ENCODE results near the gene MATN3. TPM values are rescaled to one million over a fixed set of nuclear protein-coding genes. Genes with fewer than 3 reads are reported as not detected.
A peak's percentile ranks its signal among the peaks of the same experiment; 100 is the strongest.

Gene MATN3
- total and polyA plus RNA-seq, 2 of the 13 experiments (the other 11 are each of a cell fraction or from before 2014, with no cell fraction given) = 36.1 to 208 TPM

DNA sequence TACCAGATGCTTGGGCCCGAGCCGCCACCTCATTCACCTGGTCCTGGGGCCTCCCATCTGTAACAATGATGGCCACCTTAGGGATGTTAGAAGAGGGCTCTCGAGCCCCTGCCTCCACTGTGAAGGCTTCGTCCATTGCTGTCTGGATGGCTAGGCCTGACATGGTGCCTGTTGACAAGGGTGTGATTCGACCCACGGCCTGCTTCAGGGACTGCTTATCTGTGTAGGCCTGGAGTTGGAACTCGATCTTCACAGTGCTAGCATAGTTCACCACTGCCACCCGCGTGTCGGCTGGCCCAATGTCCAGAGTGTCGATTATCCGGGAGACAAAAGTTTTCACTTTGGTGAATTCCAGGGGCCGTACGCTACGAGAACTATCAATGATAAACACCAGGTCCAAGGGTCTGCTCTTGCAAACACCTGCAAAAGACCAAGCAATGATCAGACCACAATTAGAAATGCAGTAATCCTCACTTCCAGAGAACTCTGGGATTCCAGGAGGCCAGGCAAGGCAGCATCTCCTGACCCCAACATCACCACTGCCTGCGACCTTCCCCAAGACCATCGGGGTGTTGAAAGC is 6.5 kb downstream of the MATN3 start (continued):
- no peak for TF ChIP-seq BATF2 (CRISPR knock-in tag; IDR thresholded peaks at IDR 0.05)
- TF ChIP-seq FOXC1 (CRISPR knock-in tag; IDR thresholded peaks at IDR 0.05; ENCODE audit: borderline replicate concordance) = no peak
- TF ChIP-seq EEA1 (CRISPR knock-in tag; IDR thresholded peaks at IDR 0.05; ENCODE audit: borderline replicate concordance) = no peak

DNA sequence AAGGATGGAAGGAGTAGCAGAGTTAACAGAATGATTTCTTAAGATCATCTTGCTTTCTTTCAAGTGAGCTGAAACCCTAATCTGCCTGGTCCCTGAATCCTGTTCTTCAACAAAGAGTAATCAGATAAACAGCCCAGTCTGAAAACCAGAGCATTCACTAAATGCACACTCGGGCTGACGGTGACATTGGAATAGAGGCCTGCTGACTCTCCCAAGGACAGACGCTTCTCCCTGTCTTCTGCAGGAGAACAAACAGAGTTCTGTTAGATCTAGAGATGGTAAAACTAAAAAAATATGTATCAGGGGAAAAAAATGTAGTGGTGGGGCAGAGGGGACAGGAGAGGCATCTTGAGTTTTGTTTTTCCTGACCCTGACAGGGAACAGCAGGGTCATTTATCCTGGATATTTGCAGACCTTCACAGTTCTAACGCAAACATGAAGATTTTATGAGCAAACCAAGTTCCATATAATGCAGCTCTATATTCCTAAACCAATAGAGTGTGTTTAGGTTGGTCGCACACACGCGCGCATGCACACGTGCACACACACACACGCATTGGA is 7.3 kb downstream of the MATN3 start:
- H3K27me3 ChIP-seq (ENCODE audit: control insufficient read depth in 1 of 2, insufficient read depth in 2 of 2, low read length in 2 of 2) = no peaks in the 10 kb centered on the region; a peak in 1 of 5 replicates
- FAIRE-seq = peak; percentile 62
- 48% methylated on average over 10 of the region's 10 CpGs for WGBS (ENCODE audit: low lambda C conversion rate)
- H2AFZ ChIP-seq (ENCODE audit: low read length) = no peak overlapping the region
- ChIA-PET CTCF (ENCODE audit: low intra/inter-chr PET ratio, low total read pairs) (interaction anchor here (1.2 kb wide), 1 partner anchor 12 kb away, joined by 3 read pairs; no protein-coding TSS in a partner anchor), POLR2A (interaction anchor here (0.6 to 4.7 kb wide), 6 partner anchors 10 to 182 kb away, joined by 3 to 23 read pairs (median 3); partner anchors contain the start of genes LAPTM4A and WDR35)
- H3K4me2 ChIP-seq (ENCODE audit: low read depth, low read length) = peak overlapping the region; percentile 40
- H3K27ac ChIP-seq (ENCODE audit: extremely low read length, insufficient read depth, low read length) = peak overlapping the region; percentile 59
- peaks cover 16 to 32% of the 10 kb centered on the region in 2 experiments for H3K36me3 ChIP-seq (replicated peaks in 1 of 2; ENCODE audit: control insufficient read depth in 1 of 2, insufficient read depth in 2 of 2, low read length in 2 of 2)
- DNase-seq (ENCODE audit: low spot score) = peak; percentile 92
- no TSS peak for BruUV-seq (replicated peaks)
- H3K9me3 ChIP-seq (ENCODE audit: low read length) = no peaks in the 10 kb centered on the region
- peak overlapping the region; percentile 23 for H3K9ac ChIP-seq (ENCODE audit: insufficient read depth, low read depth, low read length)
- in situ Hi-C loops (cut with HindIII; ENCODE audit: extremely low pct_ligation_motif_present, low pct_unique_long_range_greater_than_20kb) = no loop called here
- peaks cover 74% of the 10 kb centered on the region for H3K4me1 ChIP-seq (ENCODE audit: insufficient read depth, low read length)
- H3K4me3 ChIP-seq (replicated peaks in 1 of 3; ENCODE audit: insufficient read depth in 1 of 3, low read depth in 2 of 3, low read length in 3 of 3) = peak overlapping the region in 1 of 3 experiments; percentile 9; a peak in 1 of 6 replicates
- H4K20me1 ChIP-seq (ENCODE audit: insufficient read depth, low read length) = no peaks in the 10 kb centered on the region
- intact Hi-C loops (cut with micrococcal nuclease; ENCODE audit: unreplicated experiment) = no loop called here
- peaks cover 7% of the 10 kb centered on the region for H3K79me2 ChIP-seq (ENCODE audit: insufficient read depth, low read length)
- peak; percentile 85 for ATAC-seq
- TF ChIP-seq ELK4 (CRISPR knock-in tag; IDR thresholded peaks at IDR 0.05; ENCODE audit: borderline replicate concordance) = no peak
- TF ChIP-seq SP1 (IDR thresholded peaks at IDR 0.05) = no peak
- TF ChIP-seq SP1 (CRISPR knock-in tag; IDR thresholded peaks at IDR 0.05) = no peak
- TF ChIP-seq FOSL1 (CRISPR knock-in tag; IDR thresholded peaks at IDR 0.05; ENCODE audit: borderline replicate concordance) = no peak
- TF ChIP-seq, protein P1, sequence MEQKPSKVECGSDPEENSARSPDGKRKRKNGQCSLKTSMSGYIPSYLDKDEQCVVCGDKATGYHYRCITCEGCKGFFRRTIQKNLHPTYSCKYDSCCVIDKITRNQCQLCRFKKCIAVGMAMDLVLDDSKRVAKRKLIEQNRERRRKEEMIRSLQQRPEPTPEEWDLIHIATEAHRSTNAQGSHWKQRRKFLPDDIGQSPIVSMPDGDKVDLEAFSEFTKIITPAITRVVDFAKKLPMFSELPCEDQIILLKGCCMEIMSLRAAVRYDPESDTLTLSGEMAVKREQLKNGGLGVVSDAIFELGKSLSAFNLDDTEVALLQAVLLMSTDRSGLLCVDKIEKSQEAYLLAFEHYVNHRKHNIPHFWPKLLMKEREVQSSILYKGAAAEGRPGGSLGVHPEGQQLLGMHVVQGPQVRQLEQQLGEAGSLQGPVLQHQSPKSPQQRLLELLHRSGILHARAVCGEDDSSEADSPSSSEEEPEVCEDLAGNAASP (CRISPR knock-in tag; IDR thresholded peaks at IDR 0.05; ENCODE audit: borderline replicate concordance) = peak; percentile 60; the same call in 1 of the 2 replicates
- no peak for TF ChIP-seq ETS1 (CRISPR knock-in tag; IDR thresholded peaks at IDR 0.05)
- peak; percentile 46; the same call in 1 of the 2 replicates for TF ChIP-seq MLX (CRISPR knock-in tag; IDR thresholded peaks at IDR 0.05)
- no peak for TF ChIP-seq ZNF276 (CRISPR knock-in tag; IDR thresholded peaks at IDR 0.05; ENCODE audit: low read depth)
- TF ChIP-seq, protein P2, sequence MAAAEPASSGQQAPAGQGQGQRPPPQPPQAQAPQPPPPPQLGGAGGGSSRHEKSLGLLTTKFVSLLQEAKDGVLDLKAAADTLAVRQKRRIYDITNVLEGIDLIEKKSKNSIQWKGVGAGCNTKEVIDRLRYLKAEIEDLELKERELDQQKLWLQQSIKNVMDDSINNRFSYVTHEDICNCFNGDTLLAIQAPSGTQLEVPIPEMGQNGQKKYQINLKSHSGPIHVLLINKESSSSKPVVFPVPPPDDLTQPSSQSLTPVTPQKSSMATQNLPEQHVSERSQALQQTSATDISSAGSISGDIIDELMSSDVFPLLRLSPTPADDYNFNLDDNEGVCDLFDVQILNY (CRISPR knock-in tag; conservative IDR thresholded peaks at IDR 0.05) = no peak

Data from HepG2 (cell line).